ENCODE measurements around the gene TXNDC2. TPM values are rescaled to one million over a fixed set of nuclear protein-coding genes. Genes with fewer than 3 reads are reported as not detected.
A peak's percentile ranks its signal among the peaks of the same experiment; 100 is the strongest.

The TXNDC2 gene
- total and polyA plus RNA-seq, 9 of the 15 experiments (the other 6 are each of a cell fraction or from before 2014, with no cell fraction given) = 1.2 to 4.9 (median 2.3) TPM

GRCh38 chr18:9907867-9908266, 22.1 kb downstream of the TXNDC2 start:
- 0 out of 3 replicates have a peak, but pooled peaks cover under 1% of the 10 kb centered on the region for H3K79me2 ChIP-seq (ENCODE audit: control insufficient read depth, insufficient read depth, low read length)
- WGBS (ENCODE audit: insufficient coverage, low coverage, missing lambda C conversion rate) = 54% methylated on average over 4 of the region's 4 CpGs
- ATAC-seq (no peak), DNase-seq (ENCODE audit: extremely low read depth in 1 of 4, low spot score in 3 of 4) (no peak), FAIRE-seq (no peak)
- no peak for TF ChIP-seq PBX2 (CRISPR knock-in tag; IDR thresholded peaks at IDR 0.05; ENCODE audit: low read depth)
- TF ChIP-seq PBX2 (tag; conservative IDR thresholded peaks at IDR 0.05; ENCODE audit: low read depth) = peak; percentile 86
- TF ChIP-seq ID3 (CRISPR knock-in tag; IDR thresholded peaks at IDR 0.05) = no peak
- TF ChIP-seq ID3 (tag; IDR thresholded peaks at IDR 0.05) = 0 out of 2 replicates have a peak, but pooled peaks have one; percentile 18
- no peak for TF ChIP-seq KDM2B (CRISPR knock-in tag; IDR thresholded peaks at IDR 0.05)
- no peak for TF ChIP-seq STAT5A (IDR thresholded peaks at IDR 0.05; ENCODE audit: borderline replicate concordance, low read length)
- 0 out of 4 replicates have a peak, but pooled peaks of 1 of the 2 experiments have one; percentile 20 for TF ChIP-seq TEAD1 (CRISPR knock-in tag; IDR thresholded peaks at IDR 0.05)
- TF ChIP-seq ATF1 (CRISPR knock-in tag; IDR thresholded peaks at IDR 0.05) = no peak
- 0 out of 2 replicates have a peak, but pooled peaks have one; percentile 17 for TF ChIP-seq ATF1 (tag; IDR thresholded peaks at IDR 0.05)
- peak; percentile 77 for TF ChIP-seq PKNOX1 (IDR thresholded peaks at IDR 0.05)
- peak; percentile 89 for TF ChIP-seq MEIS2 (IDR thresholded peaks at IDR 0.05; ENCODE audit: partially characterized antibody)
- TF ChIP-seq ATF3 (IDR thresholded peaks at IDR 0.05) = 0 out of 2 replicates have a peak, but pooled peaks have one; percentile 16
- no peak for TF ChIP-seq ATF3 (CRISPR knock-in tag; conservative IDR thresholded peaks at IDR 0.05)
- ChIA-PET POLR2A (interaction anchor here (0.8 to 1.5 kb wide), 3 partner anchors 9 to 31 kb away, joined by 3 to 6 read pairs (median 3); no protein-coding TSS in a partner anchor), CTCF (ENCODE audit: low intra/inter-chr PET ratio) (no interaction called here)
- H3K4me1 ChIP-seq (replicated peaks in 1 of 2; ENCODE audit: control insufficient read depth in 2 of 2, insufficient read depth in 2 of 2, low read length in 2 of 2) = peaks cover 6 to 38% of the 10 kb centered on the region in 2 experiments
- H3K36me3 ChIP-seq (ENCODE audit: control insufficient read depth, insufficient read depth, low read length) = no peaks in the 10 kb centered on the region
- peak overlapping the region; percentile 92; the same call in 1 of the 2 replicates for H2AFZ ChIP-seq (ENCODE audit: low read depth, low read length)
- no peak overlapping the region for H3K4me3 ChIP-seq
- H3K9ac ChIP-seq (ENCODE audit: insufficient read depth in 1 of 2, low read depth in 2 of 2, low read length in 2 of 2) = no peak overlapping the region
- BruUV-seq (replicated peaks) = no TSS peak
- H3K27me3 ChIP-seq (ENCODE audit: control insufficient read depth in 2 of 2, insufficient read depth in 2 of 2, low read length in 2 of 2) = no peaks in the 10 kb centered on the region
- no peaks in the 10 kb centered on the region for H3K9me1 ChIP-seq (ENCODE audit: control insufficient read depth, insufficient read depth, low read length)
- H3K27ac ChIP-seq (ENCODE audit: extremely low read depth, low read depth, low read length) = no peak overlapping the region
- H3K4me2 ChIP-seq (ENCODE audit: insufficient read depth, low read length) = no peak overlapping the region
- in situ Hi-C loops (cut with MboI) = no loop called here
- no peaks in the 10 kb centered on the region for H4K20me1 ChIP-seq (replicated peaks; ENCODE audit: control insufficient read depth, insufficient read depth, low read length)
- peaks cover 6% of the 10 kb centered on the region for H3K9me3 ChIP-seq (replicated peaks; ENCODE audit: control insufficient read depth, insufficient read depth, low read depth, low read length)
- intact Hi-C loops (cut with micrococcal nuclease) = no loop called here

Measured in K562 (cell line).